Measurements from ENCODE around the gene CCHCR1. TPM values are rescaled to one million over a fixed set of nuclear protein-coding genes. Genes with fewer than 3 reads are reported as not detected.

Gene CCHCR1
- polyA plus RNA-seq, 1 donor (not counting 4 experiments of a cell fraction or from before 2014, with no cell fraction given), result 7.5 TPM

- H3K4me3 ChIP-seq (ENCODE audit: control insufficient read depth in 2 of 3, extremely low read depth in 1 of 3, insufficient read depth in 2 of 3, low read depth in 1 of 3, low read length in 3 of 3), result no peak overlapping the region
- DNase-seq (ENCODE audit: low read depth, low spot score) (no peak), FAIRE-seq (no peak)
- H3K9me1 ChIP-seq (ENCODE audit: control insufficient read depth, extremely low read depth, insufficient read depth, low read length), result no peaks in the 10 kb centered on the region
- H3K27ac ChIP-seq (ENCODE audit: control insufficient read depth, insufficient read depth, low read length), result no peak overlapping the region
- peaks cover 2 to 3% of the 10 kb centered on the region in 2 experiments for H3K36me3 ChIP-seq (ENCODE audit: control insufficient read depth in 2 of 2, extremely low read depth in 1 of 2, insufficient read depth in 2 of 2, low read length in 2 of 2)
- no peaks in the 10 kb centered on the region for H3K9me3 ChIP-seq (ENCODE audit: control insufficient read depth, low read depth, low read length)
- H3K4me1 ChIP-seq (ENCODE audit: control insufficient read depth, extremely low read depth, insufficient read depth, low read length), result peaks cover 3% of the 10 kb centered on the region
- H3K4me2 ChIP-seq (ENCODE audit: control insufficient read depth, extremely low read depth, insufficient read depth, low read depth, low read length), result no peak overlapping the region
- H3K79me2 ChIP-seq (ENCODE audit: control insufficient read depth, insufficient read depth, low read length), result no peaks in the 10 kb centered on the region
- dilution Hi-C loops (cut with MboI; ENCODE audit: extremely low pct_ligation_motif_present, low sequenced_read_pairs), result no loop called here
- no peak for TF ChIP-seq CTCF (optimal IDR thresholded peaks at IDR 0.05 in 1 of 3, IDR thresholded peaks at IDR 0.05 in 1 of 3, conservative IDR thresholded peaks at IDR 0.05 in 1 of 3; ENCODE audit: extremely low read depth in 1 of 3, insufficient read depth in 2 of 3, low read length in 3 of 3)
- no peak for TF ChIP-seq EZH2 (IDR thresholded peaks at IDR 0.05; ENCODE audit: low read length)
- H2AFZ ChIP-seq (ENCODE audit: control insufficient read depth, low read length), result no peak overlapping the region
- no peak overlapping the region for H3K9ac ChIP-seq (ENCODE audit: control insufficient read depth, extremely low read depth, insufficient read depth, low read length)
- H4K20me1 ChIP-seq (ENCODE audit: control insufficient read depth, extremely low read depth, insufficient read depth, low read length), result no peaks in the 10 kb centered on the region
- H3K27me3 ChIP-seq (ENCODE audit: control insufficient read depth, extremely low read depth, insufficient read depth, low read length), result no peaks in the 10 kb centered on the region
Observed at GRCh38 chr6:31145386-31145785, 12.2 kb downstream of the CCHCR1 start.

DNA sequence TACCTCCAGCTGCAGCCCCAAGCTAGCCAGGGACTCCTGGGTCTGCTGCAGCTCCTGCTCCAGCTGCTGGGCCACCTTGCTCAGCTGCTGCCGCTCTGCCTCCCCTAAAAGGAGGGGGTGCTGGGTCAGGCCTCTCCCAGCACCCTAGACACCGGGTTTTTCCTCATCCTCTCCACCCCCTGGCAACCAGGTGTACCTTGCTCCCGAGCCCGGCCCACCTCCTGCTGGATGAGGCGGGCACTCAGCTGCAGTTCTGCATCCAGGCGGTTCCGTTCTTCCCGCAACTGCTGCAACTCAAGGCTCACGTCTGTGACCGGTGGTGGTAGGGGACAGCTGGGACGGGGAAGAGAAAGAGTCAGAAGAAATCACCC lies 12.6 kb downstream of the CCHCR1 start:
- dilution Hi-C loops (cut with MboI; ENCODE audit: extremely low pct_ligation_motif_present, low sequenced_read_pairs), result no loop called here
- no peak for FAIRE-seq

More for the DNA sequence above, 12.6 kb downstream of the CCHCR1 start:
- Histone ChIP-seq H2AFZ (ENCODE audit: control insufficient read depth, low read length) (no peak overlapping the region), H4K20me1 (ENCODE audit: control insufficient read depth, extremely low read depth, insufficient read depth, low read length) (no peaks in the 10 kb centered on the region), H3K27me3 (ENCODE audit: control insufficient read depth, extremely low read depth, insufficient read depth, low read length) (no peaks in the 10 kb centered on the region), H3K4me1 (ENCODE audit: control insufficient read depth, extremely low read depth, insufficient read depth, low read length) (peaks cover 3% of the 10 kb centered on the region), H3K4me3 (ENCODE audit: control insufficient read depth in 2 of 3, extremely low read depth in 1 of 3, insufficient read depth in 2 of 3, low read depth in 1 of 3, low read length in 3 of 3) (no peak overlapping the region), H3K9me3 (ENCODE audit: control insufficient read depth, low read depth, low read length) (no peaks in the 10 kb centered on the region), H3K27ac (ENCODE audit: control insufficient read depth, insufficient read depth, low read length) (no peak overlapping the region), H3K9ac (ENCODE audit: control insufficient read depth, extremely low read depth, insufficient read depth, low read length) (no peak overlapping the region), H3K9me1 (ENCODE audit: control insufficient read depth, extremely low read depth, insufficient read depth, low read length) (no peaks in the 10 kb centered on the region), H3K79me2 (ENCODE audit: control insufficient read depth, insufficient read depth, low read length) (no peaks in the 10 kb centered on the region), H3K4me2 (ENCODE audit: control insufficient read depth, extremely low read depth, insufficient read depth, low read depth, low read length) (no peak overlapping the region), H3K36me3 (ENCODE audit: control insufficient read depth in 2 of 2, extremely low read depth in 1 of 2, insufficient read depth in 2 of 2, low read length in 2 of 2) (peaks cover 2 to 3% of the 10 kb centered on the region in 2 experiments)
- TF ChIP-seq CTCF (optimal IDR thresholded peaks at IDR 0.05 in 1 of 3, IDR thresholded peaks at IDR 0.05 in 1 of 3, conservative IDR thresholded peaks at IDR 0.05 in 1 of 3; ENCODE audit: extremely low read depth in 1 of 3, insufficient read depth in 2 of 3, low read length in 3 of 3) (no peak), EZH2 (IDR thresholded peaks at IDR 0.05; ENCODE audit: low read length) (no peak)
- DNase-seq (ENCODE audit: low read depth, low spot score), result no peak

Data from keratinocyte (primary cell).